GM18511 (cell line): ENCODE measurements around the gene DGKA.
A peak's percentile ranks its signal among the peaks of the same experiment; 100 is the strongest.
"Not testable (repeated sequence)": the region's sequence is repeated elsewhere in the genome, so short reads cannot be mapped to it uniquely, and the experiment has no call there.

ENCODE experiments used
- ATAC-seq: cut with Tn5 transposase; IDR thresholded peaks from one replicate; pipeline ENCODE4 v1.9.1; 2021; ENCODE audit warnings: mild to moderate bottlenecking, moderate library complexity; ENCODE audit not compliant: unreplicated experiment

DGKA gene

GRCh38 chr12:55966408-55967281, 35.7 kb downstream of the DGKA start, which contains the start of gene CDK2:
TSS of gene CDK2 (plus strand) at chr12:55966830. CDS start at chr12:55967009, 179 bp downstream.
- peak; percentile 94 for ATAC-seq

- ATAC-seq: no peak
Observed at GRCh38 chr12:55969356-55969755, 38.4 kb downstream of the DGKA start.

- no peak for ATAC-seq
Observed at GRCh38 chr12:55970775-55971174, 39.8 kb downstream of the DGKA start.

- ATAC-seq: no peak
Observed at GRCh38 chr12:55972042-55972441, 41.1 kb downstream of the DGKA start.

- ATAC-seq: no peak
Observed at GRCh38 chr12:55972456-55972855, 41.5 kb downstream of the DGKA start.

- ATAC-seq: no peak
Observed at GRCh38 chr12:55972911-55973598, 42.1 kb downstream of the DGKA start.

- ATAC-seq: peak; percentile 94
Observed at GRCh38 chr12:55973599-55974307, 42.8 kb downstream of the DGKA start, which contains the start of gene RAB5B. TSS of gene RAB5B (plus strand) at chr12:55974078. CDS start at chr12:55986961, 12,883 bp downstream.

GRCh38 chr12:55974308-55974730, 43.4 kb downstream of the DGKA start:
- ATAC-seq: peak; percentile 33

GRCh38 chr12:55978393-55978792, 47.4 kb downstream of the DGKA start:
- ATAC-seq: no peak

GRCh38 chr12:55979069-55979468, 48.1 kb downstream of the DGKA start:
- no peak for ATAC-seq

- ATAC-seq: not testable (repeated sequence)
Observed at GRCh38 chr12:55981882-55982281, 50.9 kb downstream of the DGKA start.

- peak; percentile 86 for ATAC-seq
Observed at GRCh38 chr12:55982319-55982936, 51.5 kb downstream of the DGKA start.

GRCh38 chr12:55983232-55983842, 52.4 kb downstream of the DGKA start:
- ATAC-seq: no peak

- no peak for ATAC-seq
Observed at GRCh38 chr12:55984861-55985260, 53.9 kb downstream of the DGKA start.

- ATAC-seq: no peak
Observed at GRCh38 chr12:55985341-55985740, 54.4 kb downstream of the DGKA start.

- not testable (repeated sequence) for ATAC-seq
Observed at GRCh38 chr12:55985976-55986375, 55.0 kb downstream of the DGKA start.

- ATAC-seq: no peak
Observed at GRCh38 chr12:55991110-55991509, 60.1 kb downstream of the DGKA start.

- ATAC-seq: no peak
Observed at GRCh38 chr12:55993230-55993853, 62.4 kb downstream of the DGKA start.

- no peak for ATAC-seq
Observed at GRCh38 chr12:55995366-55995765, 64.4 kb downstream of the DGKA start.

- ATAC-seq: no peak
Observed at GRCh38 chr12:55996201-55996714, 65.3 kb downstream of the DGKA start.
